Activated CD4-positive, CD25-positive, alpha-beta regulatory T cell (primary cell): ENCODE measurements around the gene STK32C.
"Not testable (repeated sequence)": the region's sequence is repeated elsewhere in the genome, so short reads cannot be mapped to it uniquely, and the experiment has no call there.

Experiments
- DNase-seq, 4 experiments: peaks; one replicate each; lab custom pipeline; 2025; lab: John Stamatoyannopoulos, UW

STK32C gene

GRCh38 chr10:132301371-132302330 lies 6.1 kb downstream of the STK32C start:
- DNase-seq: no peak

GRCh38 chr10:132300582-132300981 lies 7.2 kb downstream of the STK32C start:
- no peak for DNase-seq

- no peak for DNase-seq
Measured at GRCh38 chr10:132299371-132300336, 8.1 kb downstream of the STK32C start.

GRCh38 chr10:132298038-132298881 lies 9.5 kb downstream of the STK32C start:
- no peak for DNase-seq

GRCh38 chr10:132297526-132297925 lies 10.2 kb downstream of the STK32C start:
- DNase-seq: no peak

GRCh38 chr10:132296666-132297443 lies 10.9 kb downstream of the STK32C start:
- no peak for DNase-seq

GRCh38 chr10:132295481-132295880 lies 12.3 kb downstream of the STK32C start:
- not testable (repeated sequence) for DNase-seq

- no peak for DNase-seq
Measured at GRCh38 chr10:132294561-132295318, 13.0 kb downstream of the STK32C start.

- no peak for DNase-seq
Measured at GRCh38 chr10:132293813-132294520, 13.8 kb downstream of the STK32C start.

- no peak for DNase-seq
Measured at GRCh38 chr10:132293201-132293812, 14.4 kb downstream of the STK32C start.

- no peak for DNase-seq
Measured at GRCh38 chr10:132292287-132293200, 15.2 kb downstream of the STK32C start.

- DNase-seq: no peak
Measured at GRCh38 chr10:132291826-132292225, 15.9 kb downstream of the STK32C start.

- DNase-seq: no peak
Measured at GRCh38 chr10:132290631-132291030, 17.1 kb downstream of the STK32C start.

- DNase-seq: no peak
Measured at GRCh38 chr10:132289439-132289838, 18.3 kb downstream of the STK32C start.

GRCh38 chr10:132283604-132284382 lies 24.0 kb downstream of the STK32C start:
- no peak for DNase-seq

- DNase-seq: no peak
Measured at GRCh38 chr10:132282667-132283603, 24.8 kb downstream of the STK32C start.
